ENCODE measurements around the gene DMXL2. TPM values are rescaled to one million over a fixed set of nuclear protein-coding genes. Genes with fewer than 3 reads are reported as not detected.

DMXL2 gene
- total and polyA plus RNA-seq, 9 of the 15 experiments (the other 6 are each of a cell fraction or from before 2014, with no cell fraction given) = 9.3 to 57.7 (median 30.7) TPM

DNA sequence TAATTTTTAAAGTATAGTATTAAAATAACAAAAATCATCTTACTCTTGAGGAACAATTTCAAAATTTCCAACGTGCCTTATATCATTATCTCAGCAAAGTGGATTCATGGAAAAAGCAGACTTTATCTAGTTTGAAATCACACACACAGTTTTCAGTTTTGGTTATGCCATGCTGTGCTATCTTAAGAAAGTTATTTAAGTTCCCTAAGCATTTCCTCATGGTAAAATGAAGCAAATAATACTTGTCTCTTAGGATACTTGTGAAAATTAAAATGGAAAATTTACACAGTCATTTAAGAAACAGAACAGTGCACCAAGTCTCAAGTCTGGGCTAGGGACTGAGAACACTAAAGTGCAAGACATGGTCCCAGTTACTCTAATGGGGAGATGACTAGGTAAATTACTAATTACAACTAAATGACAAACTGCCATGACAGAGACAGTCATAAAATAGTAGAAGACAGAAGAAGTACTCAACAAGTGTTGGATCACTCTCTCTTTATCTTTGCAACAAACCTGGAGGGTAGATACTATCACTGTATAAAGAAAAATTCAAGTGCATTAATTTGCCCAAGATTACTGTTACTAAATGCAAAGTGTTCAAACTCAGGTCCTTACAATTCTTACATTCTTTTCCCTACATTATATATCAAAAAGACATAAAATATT is 44.8 kb downstream of the DMXL2 start (continued):
- TF ChIP-seq, protein P1, sequence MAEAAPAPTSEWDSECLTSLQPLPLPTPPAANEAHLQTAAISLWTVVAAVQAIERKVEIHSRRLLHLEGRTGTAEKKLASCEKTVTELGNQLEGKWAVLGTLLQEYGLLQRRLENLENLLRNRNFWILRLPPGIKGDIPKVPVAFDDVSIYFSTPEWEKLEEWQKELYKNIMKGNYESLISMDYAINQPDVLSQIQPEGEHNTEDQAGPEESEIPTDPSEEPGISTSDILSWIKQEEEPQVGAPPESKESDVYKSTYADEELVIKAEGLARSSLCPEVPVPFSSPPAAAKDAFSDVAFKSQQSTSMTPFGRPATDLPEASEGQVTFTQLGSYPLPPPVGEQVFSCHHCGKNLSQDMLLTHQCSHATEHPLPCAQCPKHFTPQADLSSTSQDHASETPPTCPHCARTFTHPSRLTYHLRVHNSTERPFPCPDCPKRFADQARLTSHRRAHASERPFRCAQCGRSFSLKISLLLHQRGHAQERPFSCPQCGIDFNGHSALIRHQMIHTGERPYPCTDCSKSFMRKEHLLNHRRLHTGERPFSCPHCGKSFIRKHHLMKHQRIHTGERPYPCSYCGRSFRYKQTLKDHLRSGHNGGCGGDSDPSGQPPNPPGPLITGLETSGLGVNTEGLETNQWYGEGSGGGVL (CRISPR knock-in tag; IDR thresholded peaks at IDR 0.05) = no peak
- TF ChIP-seq SIRT6 (IDR thresholded peaks at IDR 0.05; ENCODE audit: low read depth, low read length) = no peak
- peak; percentile 82 for TF ChIP-seq MEIS2 (IDR thresholded peaks at IDR 0.05; ENCODE audit: partially characterized antibody)
- TF ChIP-seq BCL6 (CRISPR knock-in tag; IDR thresholded peaks at IDR 0.05) = no peak
- TF ChIP-seq ZNF764 (CRISPR knock-in tag; IDR thresholded peaks at IDR 0.05; ENCODE audit: low read depth) = no peak
- no peak for TF ChIP-seq ARHGAP35 (IDR thresholded peaks at IDR 0.05; ENCODE audit: partially characterized antibody)
- TF ChIP-seq ZEB2 (IDR thresholded peaks at IDR 0.05) = 0 out of 2 replicates have a peak, but pooled peaks have one; percentile 42
- no peak for TF ChIP-seq SRSF3 (IDR thresholded peaks at IDR 0.05; ENCODE audit: insufficient read depth, low read length)
- TF ChIP-seq NFE2 (IDR thresholded peaks at IDR 0.05; ENCODE audit: low read depth) = peak; percentile 59
- no peak for TF ChIP-seq L3MBTL2 (IDR thresholded peaks at IDR 0.05)
- TF ChIP-seq, protein P2, sequence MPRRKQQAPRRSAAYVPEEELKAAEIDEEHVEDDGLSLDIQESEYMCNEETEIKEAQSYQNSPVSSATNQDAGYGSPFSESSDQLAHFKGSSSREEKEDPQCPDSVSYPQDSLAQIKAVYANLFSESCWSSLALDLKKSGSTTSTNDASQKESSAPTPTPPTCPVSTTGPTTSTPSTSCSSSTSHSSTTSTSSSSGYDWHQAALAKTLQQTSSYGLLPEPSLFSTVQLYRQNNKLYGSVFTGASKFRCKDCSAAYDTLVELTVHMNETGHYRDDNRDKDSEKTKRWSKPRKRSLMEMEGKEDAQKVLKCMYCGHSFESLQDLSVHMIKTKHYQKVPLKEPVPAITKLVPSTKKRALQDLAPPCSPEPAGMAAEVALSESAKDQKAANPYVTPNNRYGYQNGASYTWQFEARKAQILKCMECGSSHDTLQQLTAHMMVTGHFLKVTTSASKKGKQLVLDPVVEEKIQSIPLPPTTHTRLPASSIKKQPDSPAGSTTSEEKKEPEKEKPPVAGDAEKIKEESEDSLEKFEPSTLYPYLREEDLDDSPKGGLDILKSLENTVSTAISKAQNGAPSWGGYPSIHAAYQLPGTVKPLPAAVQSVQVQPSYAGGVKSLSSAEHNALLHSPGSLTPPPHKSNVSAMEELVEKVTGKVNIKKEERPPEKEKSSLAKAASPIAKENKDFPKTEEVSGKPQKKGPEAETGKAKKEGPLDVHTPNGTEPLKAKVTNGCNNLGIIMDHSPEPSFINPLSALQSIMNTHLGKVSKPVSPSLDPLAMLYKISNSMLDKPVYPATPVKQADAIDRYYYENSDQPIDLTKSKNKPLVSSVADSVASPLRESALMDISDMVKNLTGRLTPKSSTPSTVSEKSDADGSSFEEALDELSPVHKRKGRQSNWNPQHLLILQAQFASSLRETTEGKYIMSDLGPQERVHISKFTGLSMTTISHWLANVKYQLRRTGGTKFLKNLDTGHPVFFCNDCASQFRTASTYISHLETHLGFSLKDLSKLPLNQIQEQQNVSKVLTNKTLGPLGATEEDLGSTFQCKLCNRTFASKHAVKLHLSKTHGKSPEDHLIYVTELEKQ (CRISPR knock-in tag; IDR thresholded peaks at IDR 0.05) = no peak
- TF ChIP-seq, protein P3, sequence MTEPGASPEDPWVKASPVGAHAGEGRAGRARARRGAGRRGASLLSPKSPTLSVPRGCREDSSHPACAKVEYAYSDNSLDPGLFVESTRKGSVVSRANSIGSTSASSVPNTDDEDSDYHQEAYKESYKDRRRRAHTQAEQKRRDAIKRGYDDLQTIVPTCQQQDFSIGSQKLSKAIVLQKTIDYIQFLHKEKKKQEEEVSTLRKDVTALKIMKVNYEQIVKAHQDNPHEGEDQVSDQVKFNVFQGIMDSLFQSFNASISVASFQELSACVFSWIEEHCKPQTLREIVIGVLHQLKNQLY (CRISPR knock-in tag; conservative IDR thresholded peaks at IDR 0.05) = no peak
- no peak for TF ChIP-seq FOXP1 (CRISPR knock-in tag; IDR thresholded peaks at IDR 0.05)
- TF ChIP-seq, protein P4, sequence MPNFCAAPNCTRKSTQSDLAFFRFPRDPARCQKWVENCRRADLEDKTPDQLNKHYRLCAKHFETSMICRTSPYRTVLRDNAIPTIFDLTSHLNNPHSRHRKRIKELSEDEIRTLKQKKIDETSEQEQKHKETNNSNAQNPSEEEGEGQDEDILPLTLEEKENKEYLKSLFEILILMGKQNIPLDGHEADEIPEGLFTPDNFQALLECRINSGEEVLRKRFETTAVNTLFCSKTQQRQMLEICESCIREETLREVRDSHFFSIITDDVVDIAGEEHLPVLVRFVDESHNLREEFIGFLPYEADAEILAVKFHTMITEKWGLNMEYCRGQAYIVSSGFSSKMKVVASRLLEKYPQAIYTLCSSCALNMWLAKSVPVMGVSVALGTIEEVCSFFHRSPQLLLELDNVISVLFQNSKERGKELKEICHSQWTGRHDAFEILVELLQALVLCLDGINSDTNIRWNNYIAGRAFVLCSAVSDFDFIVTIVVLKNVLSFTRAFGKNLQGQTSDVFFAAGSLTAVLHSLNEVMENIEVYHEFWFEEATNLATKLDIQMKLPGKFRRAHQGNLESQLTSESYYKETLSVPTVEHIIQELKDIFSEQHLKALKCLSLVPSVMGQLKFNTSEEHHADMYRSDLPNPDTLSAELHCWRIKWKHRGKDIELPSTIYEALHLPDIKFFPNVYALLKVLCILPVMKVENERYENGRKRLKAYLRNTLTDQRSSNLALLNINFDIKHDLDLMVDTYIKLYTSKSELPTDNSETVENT (CRISPR knock-in tag; IDR thresholded peaks at IDR 0.05) = no peak
- TF ChIP-seq ETS2 (tag; IDR thresholded peaks at IDR 0.05; ENCODE audit: borderline replicate concordance, poor library complexity, severe bottlenecking) = no peak
- TF ChIP-seq, protein P5, sequence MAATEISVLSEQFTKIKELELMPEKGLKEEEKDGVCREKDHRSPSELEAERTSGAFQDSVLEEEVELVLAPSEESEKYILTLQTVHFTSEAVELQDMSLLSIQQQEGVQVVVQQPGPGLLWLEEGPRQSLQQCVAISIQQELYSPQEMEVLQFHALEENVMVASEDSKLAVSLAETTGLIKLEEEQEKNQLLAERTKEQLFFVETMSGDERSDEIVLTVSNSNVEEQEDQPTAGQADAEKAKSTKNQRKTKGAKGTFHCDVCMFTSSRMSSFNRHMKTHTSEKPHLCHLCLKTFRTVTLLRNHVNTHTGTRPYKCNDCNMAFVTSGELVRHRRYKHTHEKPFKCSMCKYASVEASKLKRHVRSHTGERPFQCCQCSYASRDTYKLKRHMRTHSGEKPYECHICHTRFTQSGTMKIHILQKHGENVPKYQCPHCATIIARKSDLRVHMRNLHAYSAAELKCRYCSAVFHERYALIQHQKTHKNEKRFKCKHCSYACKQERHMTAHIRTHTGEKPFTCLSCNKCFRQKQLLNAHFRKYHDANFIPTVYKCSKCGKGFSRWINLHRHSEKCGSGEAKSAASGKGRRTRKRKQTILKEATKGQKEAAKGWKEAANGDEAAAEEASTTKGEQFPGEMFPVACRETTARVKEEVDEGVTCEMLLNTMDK (IDR thresholded peaks at IDR 0.05; ENCODE audit: borderline replicate concordance, insufficient read depth, low read depth, low read length, poor library complexity, severe bottlenecking) = no peak
- no peak for TF ChIP-seq ZBTB7A (IDR thresholded peaks at IDR 0.05; ENCODE audit: borderline replicate concordance, control insufficient read depth, low read depth, low read length)
